Femur (tissue), 1 donor: ENCODE data around the gene ASB7.
"Not testable (repeated sequence)": the region's sequence is repeated elsewhere in the genome, so short reads cannot be mapped to it uniquely, and the experiment has no call there.

Source experiments
- DNase-seq: peaks from one replicate; pipeline ENCODE4 v3.0.0-alpha.2; 2017

ASB7 gene

DNA sequence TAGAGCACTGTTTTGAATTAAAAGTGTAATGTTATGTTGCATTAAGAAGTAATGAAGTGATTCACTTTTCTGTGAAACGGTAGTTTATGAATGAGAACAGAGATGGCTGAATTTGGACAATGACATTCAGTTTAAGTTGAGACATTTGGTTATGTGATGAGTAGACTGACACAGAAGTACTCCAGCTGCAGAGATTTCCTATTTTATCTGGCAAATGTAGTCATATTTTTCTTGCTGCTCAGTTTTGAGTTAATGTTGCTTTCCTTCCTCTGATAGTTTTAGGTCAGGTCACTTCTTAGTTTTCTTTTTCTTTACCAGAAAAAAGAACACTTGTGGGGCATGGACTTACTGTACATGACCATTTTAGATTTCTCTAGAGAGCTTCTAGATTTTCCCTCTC, 51.2 kb downstream of the ASB7 start:
- no peak for DNase-seq

DNA sequence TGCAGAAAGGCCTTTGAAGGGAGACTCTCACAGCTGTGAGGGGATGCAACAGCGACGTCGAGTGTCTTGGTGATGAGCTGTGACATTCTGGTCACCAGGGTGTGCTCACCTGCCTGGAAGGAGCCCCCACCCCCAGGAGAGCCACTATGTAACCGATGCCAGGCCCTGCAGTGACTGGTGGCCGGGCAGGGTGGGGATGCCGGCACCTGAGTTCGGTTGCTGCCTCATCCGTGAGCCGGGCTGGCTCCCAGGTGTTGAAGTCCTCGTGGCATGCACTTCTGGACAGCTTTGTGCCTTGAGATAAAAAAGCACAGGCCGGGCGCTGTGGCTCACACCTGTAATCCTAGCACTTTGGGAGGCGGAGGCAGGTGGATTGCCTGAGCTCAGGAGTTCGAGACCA, 56.5 kb downstream of the ASB7 start:
- no peak for DNase-seq

DNA sequence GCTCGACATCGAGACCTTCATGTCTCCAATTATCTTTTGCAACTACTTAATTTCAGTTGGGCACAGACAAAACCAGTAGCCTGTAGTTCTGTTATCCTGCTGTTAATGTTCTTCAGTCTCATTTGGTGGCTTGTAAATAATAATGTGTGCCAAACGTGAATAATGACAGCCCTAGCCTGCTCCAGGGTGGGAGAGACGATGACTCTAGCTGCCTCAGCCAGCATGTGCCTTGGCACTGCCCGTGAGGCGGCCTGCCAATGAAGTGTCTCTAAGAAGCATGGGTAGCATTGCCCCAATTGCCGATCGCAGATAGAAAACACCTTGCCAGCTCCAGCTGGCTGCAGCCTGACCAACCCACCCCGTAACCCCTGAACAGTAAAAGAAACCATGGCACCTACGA, 58.8 kb downstream of the ASB7 start:
- DNase-seq, result no peak

DNA sequence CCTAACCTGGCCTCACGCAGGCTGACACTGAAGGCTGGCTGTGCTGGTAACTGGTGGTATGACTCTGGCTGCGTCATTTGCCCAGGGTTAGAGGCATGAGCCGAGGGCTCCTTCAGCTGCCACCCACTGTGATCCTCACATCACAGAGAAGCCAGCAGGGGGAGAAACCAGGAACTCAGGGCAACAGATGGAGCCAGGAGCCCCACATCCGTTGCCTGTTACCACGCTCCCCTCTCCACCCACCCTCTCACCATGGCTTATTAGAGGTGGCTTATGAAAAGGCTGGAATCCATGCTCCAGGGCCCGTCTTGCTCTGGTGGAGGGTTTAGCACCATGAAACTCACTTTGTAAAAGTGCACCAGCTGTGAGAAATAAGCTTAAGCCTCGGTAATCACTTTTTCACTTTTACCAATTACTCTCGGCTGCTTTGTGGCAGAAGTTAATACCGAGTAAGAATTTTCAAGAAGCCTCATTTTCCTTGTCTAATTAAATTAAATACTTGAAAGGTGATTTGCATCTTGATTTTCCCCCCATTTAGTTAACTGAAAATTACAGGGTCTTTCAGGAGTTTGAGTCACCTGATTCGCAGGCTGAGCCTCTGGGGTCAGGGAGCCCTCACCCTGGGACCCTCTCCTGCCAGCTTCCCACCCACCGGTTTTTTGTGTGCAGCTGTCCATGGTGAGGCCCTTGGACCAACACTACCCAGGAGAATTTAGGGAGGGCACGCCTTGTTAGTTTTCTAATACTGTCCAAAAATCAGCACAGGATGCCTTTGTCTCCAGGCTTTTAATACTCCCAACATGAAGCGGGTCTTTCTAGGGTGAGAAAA, 60.9 kb downstream of the ASB7 start:
- no peak for DNase-seq

DNA sequence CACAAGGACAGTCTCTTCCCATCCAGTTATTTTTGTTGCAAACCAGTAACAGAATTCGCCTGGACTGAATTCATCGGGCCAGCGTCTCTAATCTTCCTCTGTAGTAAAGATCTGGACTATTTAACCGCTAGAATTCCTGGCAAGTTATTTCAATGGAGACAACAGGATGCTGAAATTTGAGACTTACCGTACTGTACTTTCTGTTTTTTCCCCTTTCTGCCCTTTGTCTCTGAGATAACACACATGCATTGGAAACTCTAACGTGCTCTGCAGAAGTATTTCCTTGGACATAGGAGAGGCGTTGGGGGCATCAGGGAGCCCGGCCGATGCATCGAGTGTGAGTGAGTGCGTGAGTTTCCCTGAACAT, 61.5 kb downstream of the ASB7 start:
- no peak for DNase-seq

DNA sequence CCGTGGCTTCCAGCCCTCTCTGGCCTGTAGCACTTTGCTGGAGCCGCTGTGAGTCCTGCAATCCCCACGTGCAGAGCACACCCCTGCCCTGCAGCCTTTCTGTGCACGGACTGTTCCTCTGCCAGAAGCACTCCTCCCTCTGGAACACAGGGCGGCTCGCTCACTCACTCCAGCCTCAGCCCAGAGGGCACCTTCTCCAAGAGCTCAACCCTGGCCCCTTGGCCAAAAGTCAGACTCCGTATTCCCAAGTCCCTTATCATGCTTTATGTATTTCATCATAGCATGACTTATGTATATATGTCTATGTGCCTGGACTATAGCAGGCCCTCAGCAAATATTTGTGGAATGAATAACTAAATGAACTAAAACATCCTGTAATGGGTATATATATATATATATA, 63.2 kb downstream of the ASB7 start:
- no peak for DNase-seq

DNA sequence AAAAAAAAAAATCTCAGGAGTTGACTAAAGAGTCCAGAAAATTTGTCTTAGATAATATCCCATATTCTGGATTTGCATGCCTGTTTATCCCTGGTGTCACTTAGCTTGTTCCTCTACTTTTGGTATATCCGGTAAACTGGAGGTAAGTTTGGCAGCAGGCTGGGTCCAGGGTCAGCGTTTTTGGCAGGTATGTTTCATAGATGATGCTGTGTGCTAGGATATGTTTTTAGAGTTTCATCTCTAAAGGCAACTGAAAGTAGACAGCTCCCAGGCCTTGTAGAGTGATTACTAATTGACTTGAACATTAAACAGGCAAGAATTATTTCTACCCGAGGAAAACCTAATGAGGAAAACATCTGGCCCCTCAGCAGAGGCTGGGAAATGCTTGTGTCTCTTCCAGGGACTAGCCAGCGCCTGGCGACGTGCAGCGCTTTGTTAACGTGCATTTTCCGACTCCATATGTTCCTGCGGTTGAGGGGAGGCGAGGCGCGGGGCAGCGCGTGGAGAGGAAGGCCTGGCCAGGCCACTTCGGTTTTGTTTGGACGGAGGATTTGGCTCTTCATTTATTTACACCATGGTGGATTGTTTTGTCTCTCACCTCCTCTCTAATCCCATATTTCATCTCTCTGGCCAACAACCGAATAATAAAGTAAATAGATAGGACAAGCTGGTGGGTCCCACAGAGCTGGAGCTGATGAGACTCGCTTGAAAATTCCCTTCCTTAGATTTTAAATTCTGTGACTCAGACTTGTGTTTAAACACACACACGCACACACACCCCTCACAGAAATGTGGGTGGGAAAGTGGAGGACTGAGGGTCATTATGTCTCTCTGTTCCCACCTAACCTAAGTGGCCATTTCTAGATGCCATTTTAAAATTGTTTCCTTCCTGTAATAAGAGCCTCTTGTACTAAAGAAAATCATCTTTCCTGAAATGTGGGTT, 65.3 kb downstream of the ASB7 start:
- peak; percentile 91 for DNase-seq

DNA sequence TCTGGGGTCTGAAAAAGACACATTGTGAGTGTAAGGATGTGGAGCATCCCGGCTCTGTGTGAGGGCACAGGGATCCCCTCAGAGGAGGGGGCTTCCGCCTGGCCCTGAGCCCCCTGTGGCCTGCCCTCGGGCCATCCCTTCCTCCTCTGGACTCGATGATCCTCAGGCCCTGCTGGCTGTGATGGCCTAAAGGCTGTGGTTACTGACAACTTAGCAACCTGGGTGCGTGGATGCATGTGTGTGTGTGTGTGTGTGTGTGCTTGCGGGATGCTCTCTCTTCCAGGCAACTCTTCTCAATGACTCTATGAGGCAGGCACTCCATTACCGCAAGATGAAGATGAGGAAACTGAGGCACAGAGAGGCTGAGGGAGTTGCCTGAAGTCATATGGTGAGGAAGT, 66.0 kb downstream of the ASB7 start:
- no peak for DNase-seq

DNA sequence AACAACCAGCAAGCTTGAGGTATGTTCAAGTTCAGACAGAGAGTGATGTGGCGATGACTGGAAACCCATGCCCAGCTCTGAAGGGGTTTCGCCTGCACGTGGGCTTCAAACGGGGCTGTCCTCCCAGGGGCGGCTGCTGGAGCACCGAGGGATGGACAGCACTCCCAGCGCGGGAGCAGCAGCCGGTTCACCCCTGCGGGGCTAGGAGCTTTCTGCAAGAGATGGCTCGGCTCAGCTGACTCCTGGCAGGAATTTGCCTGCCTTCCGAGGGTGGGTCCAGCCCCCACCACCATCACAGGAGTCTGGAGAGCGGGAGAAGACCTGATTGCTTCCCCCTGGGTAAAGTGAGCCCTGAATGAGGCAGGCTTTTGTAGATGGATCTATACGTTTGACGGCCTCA, 66.9 kb downstream of the ASB7 start:
- DNase-seq, result no peak

DNA sequence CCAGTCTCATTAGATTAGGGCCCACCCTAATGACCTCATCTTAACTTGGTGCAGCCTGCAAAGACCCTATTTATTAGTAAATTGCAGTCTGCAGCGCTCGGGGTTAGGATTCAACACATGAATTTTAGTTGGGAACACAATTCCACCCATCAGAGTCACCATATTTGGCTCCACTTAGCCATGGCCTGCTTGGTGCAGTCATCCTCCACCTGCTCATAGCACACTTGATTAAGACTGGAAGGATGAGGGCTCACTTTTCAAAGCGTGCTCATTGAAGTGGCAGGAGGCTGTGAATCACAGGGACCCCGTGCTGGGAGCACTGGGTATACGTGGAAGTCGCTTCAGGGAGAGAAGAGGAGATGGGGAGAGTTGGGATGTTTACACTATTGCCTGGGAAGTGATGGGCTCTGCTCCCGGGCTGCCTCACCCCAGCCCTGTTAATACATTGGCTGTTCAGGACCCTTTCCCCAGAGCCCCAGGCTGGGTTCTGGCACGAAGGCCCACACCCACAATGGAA, 68.2 kb downstream of the ASB7 start:
- no peak for DNase-seq

DNA sequence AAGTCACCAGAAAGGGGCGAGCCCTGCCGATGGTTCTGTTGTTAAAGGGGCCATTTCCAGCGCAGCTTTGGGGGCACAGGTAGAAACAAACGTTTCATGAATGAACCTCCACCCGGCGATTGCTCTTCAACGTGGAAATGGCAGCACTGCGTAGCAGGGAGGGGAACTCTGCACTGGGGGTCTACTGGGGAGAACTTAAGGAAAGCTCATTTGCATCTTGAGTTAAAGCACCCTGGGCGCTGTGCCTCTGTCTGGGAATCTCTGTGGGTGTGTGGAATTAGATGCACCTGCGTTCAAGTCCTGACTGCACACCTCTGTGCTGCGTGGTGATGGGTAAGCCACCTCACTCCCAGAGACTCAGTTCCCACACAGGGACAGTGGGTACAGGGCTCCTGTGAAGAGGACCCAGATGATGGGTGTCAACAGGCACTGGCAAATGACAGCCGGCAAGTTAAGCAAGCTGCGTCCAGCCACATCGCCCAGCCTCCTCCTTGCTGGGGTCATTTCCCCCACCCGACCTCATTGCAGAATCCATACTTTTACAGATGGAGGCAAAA, 68.8 kb downstream of the ASB7 start:
- no peak for DNase-seq

DNA sequence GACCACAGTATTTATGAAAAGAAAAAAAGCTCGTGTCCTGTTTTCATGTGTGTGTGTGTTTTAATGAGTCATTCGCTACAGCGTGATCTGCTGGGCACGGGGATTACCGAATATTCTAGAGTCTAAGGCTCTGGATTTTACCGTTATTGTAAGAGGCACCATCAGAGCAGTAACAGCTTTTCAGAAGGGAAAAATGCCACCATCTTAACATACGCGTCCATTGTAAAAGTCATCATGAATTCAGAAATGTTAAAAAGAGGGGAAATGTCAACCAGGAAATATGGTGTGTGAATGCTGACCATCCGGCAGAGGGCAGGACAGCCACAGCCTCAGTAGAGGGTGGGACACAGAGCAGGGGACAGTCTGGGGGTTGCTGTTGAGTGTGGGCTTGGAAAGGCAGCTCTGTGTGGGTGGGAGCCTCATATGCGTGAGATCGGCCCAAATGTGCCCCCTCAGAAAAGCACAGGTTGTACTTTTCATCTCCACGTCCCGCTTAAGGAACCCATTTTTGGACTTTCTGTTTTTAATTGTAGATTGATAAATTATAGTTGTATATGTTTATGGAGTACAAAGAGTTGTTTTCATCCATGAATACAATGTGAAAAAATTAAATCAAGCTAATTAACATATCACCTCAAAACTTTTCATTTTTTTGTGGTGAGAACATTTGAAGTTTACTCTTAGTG, 69.6 kb downstream of the ASB7 start:
- DNase-seq, result peak; percentile 69

DNA sequence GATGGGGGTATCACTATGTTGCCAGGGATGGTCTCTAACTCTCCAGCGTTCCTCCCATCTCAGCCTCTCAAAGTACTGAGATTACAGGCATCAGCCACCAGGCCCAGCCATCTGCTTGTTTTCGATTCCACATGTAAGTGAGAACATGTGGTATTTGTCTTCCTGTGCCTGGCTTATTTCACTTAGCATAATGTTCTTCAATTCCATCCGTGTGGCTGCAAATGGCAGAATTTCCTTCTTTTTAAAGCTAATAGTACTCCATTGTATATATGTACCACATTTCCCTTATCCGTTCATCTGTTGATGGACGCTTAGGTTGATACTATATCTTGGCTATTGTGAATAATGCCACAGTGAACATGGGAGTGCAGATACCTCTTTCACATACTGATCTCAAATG, 70.6 kb downstream of the ASB7 start:
- DNase-seq, result no peak

DNA sequence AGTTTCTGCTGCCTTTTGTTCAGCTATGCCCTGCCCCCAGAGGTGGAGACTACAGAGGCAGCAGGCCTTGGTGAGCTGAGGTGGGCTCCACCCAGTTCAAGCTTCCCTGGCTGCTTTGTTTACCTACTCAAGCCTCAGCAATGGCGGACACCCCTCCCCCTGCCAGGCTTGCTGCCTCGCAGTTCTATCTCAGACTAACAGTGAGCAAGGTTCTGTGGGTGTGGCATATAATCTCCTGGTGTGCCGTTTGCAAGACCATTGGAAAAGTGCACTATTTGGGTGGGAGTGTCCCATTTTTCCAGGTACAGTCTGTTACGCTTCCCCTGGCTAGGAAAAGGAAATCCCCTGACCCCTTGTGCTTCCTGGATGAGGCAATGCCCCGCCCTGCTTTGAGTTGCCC, 76.8 kb downstream of the ASB7 start:
- not testable (repeated sequence) for DNase-seq

DNA sequence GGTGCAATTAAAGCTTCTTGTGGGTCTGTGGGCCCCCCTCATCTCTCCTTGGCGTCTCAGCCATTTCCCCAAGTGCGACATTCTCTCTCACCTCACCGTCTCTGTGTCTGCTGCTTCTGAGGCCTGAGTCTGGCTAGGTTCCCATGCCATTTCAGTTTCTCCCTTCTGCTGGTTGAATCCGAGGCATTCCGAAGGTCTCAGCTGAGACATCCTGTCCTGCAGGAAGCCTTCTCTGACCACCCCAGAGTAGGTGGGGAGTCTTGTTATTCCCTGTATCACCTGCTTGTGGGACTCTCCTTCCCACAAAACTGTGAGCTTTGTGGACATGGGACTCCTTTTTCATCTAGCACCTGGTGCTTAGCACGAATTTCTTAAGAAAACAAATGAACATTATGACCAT, 78.3 kb downstream of the ASB7 start:
- DNase-seq, result peak; percentile 5

DNA sequence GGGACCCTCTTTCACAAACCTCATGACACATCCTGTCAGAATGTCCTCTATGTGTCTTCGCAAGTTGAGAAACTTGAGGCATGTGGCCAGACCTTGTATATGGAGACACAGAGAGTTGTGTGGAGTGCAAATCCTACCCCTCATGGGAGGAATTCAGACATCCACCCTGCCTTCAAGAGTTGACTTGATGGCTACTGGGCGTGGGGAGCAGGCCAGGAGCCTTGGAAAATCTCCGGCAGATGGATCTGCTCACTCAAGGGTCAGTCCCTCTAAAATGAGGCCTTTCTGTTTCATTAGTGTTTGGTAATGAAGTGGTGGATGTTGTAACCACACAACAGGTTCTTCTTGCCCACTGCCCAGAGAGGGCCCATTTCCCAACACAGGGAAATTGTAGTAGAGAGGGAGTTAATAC, 79.0 kb downstream of the ASB7 start:
- peak; percentile 7 for DNase-seq

DNA sequence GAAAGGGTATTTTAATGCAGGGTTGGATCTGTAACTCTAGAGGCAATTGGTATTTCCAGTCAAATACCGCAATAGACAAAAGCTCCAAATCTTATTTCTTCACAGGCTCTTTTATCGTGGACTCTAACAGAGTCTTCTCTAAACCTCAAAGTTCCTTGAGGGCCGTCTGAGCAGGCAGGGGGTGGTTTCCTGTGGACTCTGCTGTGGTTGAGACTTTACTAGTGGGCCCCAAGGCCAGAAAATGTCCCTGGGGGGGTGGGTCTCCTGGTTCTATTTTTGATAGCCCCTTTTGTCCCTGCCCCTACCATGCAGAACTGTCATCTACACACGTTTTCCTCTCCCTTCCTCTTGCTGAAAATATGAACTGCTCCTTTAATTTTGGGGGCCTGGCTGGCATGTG, 80.1 kb downstream of the ASB7 start:
- peak; percentile 19 for DNase-seq

DNA sequence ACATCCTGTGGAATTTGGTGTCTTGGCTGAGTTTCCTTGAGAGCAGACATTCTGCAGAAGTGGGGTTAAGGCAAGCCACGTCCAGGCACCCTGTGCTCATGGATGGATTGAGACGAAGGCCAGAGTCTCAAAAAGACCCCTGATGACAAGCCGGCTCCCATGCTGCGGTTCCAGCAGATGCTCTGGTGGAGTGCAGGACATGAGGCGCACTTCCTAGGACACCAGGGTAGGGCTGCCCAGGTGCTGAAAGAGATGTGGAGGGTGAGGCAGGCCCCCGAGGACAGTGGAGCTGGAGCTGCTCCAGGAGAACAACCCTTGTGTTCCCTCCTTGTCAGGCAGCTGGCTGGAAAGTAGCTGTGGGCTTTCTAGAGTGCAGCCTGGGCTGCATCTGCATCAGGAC, 81.0 kb downstream of the ASB7 start:
- DNase-seq, result peak; percentile 14

DNA sequence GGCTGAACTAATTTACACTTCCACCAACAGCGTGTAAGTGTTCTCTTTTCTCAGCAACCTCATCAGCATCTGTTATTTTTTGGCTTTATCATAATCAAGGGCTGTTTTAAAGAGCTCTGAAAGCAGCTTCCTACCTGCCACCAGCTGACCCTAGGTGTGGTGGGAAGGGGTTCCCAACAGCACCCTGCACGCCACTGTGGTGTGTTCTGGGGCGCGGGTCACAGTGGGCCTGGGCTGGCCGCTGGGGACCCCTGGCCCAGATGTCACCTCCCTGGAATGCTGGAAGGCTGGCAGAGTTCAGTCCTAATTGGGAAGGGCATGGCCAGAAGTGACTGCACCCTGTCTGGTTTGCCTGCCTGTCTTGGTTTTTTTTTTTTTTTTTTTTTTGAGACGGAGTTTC, 82.2 kb downstream of the ASB7 start:
- peak; percentile 5 for DNase-seq

DNA sequence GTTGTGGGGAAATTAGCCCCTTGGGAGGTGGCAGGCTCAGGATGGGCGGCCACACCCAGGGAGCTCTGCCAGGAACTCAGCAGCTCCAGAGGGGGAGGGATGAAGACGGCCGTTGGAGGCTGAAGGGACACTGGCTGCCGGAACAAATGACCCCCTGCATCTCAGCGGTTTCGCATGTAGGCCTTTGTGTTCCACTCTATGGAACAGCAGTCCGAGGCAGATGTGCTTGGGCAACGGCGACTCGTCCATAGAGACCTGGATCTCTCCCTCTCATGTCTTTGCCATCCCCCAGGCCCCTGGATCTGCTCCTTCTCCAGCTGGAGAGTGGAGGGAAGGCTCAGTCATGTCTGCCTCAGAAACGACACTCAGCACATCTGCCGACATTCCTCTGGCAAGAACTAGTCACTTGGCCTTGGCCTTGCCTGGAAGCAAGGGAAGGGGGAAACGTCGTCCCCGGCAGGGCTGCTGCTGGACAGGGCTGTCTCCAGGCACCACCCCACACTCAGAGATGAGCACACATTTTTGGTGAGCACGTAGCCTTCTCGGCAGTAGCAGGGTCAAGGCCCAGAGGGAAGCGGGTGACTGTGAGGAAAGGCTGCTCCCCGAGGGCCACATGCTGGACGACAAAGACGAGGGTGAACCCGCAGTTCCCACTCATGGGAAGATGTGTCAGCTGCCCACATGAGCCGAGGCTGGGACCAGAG, 83.8 kb downstream of the ASB7 start:
- DNase-seq, result peak; percentile 82

DNA sequence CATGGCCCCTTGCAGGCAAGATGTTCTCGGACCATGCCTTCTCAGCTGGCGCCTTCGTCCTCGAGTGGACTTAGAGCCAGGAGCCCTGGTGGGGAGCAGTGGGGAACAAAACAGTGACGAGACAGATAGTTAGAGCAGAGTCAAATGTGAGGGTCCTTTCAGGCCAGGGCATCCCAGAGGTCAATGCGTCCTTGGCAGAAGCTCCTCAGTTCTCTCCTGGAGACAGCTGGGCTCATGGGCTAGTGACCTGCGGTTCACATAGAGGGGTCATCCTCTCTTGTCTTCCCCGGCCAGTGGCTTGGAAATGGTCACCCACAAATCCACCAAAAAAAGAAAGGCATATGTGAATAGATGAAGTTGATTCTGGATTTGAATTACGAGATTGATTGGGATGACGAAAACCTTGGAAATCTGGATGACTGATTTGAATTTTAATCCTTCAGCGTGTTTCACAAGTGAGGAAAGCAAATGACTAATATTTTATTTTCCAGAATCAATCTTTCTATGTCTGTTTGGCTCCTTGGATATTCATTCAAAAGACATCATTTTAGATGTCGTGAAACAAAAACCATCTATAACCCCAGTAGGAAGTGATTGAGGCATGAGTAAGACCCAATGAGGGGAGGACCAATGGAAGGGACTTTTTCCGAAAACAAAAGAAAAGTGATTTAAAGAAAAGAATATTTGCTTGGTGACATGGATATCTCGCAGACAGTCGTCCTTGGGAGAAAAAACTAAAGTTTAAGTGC, 84.5 kb downstream of the ASB7 start:
- no peak for DNase-seq
